ENCODE data around the gene SOX12.

The SOX12 gene

GRCh38 chr20:325045-325888 lies at the start of gene SOX12:
TSS of gene SOX12 (plus strand) at chr20:325552. CDS start at chr20:325925, 373 bp downstream.
- H3K27ac ChIP-seq, result peak within 1 kb of the TSS; percentile 81 to 94
- H3K4me3 ChIP-seq, result peak within 1 kb of the TSS; percentile 91
- DNase-seq (ENCODE audit: low spot score), result peak; percentile 98
- no peak for TF ChIP-seq CTCF (IDR thresholded peaks at IDR 0.05)

GRCh38 chr20:275791-276190 lies 49.6 kb upstream of the SOX12 start:
- TF ChIP-seq CTCF (IDR thresholded peaks at IDR 0.05), result no peak
- H3K27ac ChIP-seq, result no peak overlapping the region
- DNase-seq (ENCODE audit: low spot score), result no peak
- H3K4me3 ChIP-seq, result no peak overlapping the region

GRCh38 chr20:276620-277495 lies 48.5 kb upstream of the SOX12 start:
- no peak overlapping the region for H3K27ac ChIP-seq
- no peak overlapping the region for H3K4me3 ChIP-seq
- DNase-seq (ENCODE audit: low spot score), result no peak
- TF ChIP-seq CTCF (IDR thresholded peaks at IDR 0.05), result no peak

GRCh38 chr20:277496-277781 lies 47.9 kb upstream of the SOX12 start:
- no peak for TF ChIP-seq CTCF (IDR thresholded peaks at IDR 0.05)
- DNase-seq (ENCODE audit: low spot score), result no peak
- Histone ChIP-seq H3K4me3 (no peak overlapping the region), H3K27ac (no peak overlapping the region)

- no peak for DNase-seq (ENCODE audit: low spot score)
- no peak for TF ChIP-seq CTCF (IDR thresholded peaks at IDR 0.05)
These were observed 47.2 kb upstream of the SOX12 start for GRCh38 chr20:278181-278580.

GRCh38 chr20:278607-279571 lies 46.5 kb upstream of the SOX12 start:
- H3K4me3 ChIP-seq, result peak overlapping the region; percentile 58
- no peak for TF ChIP-seq CTCF (IDR thresholded peaks at IDR 0.05)
- DNase-seq (ENCODE audit: low spot score), result no peak
- peak overlapping the region in 1 of 2 donors; percentile 51 for H3K27ac ChIP-seq

More at GRCh38 chr20:278181-278580, 47.2 kb upstream of the SOX12 start:
- Histone ChIP-seq H3K4me3 (no peak overlapping the region), H3K27ac (no peak overlapping the region)
